Measurements from ENCODE around the gene NOS1AP.
"Not testable (repeated sequence)": the region's sequence is repeated elsewhere in the genome, so short reads cannot be mapped to it uniquely, and the experiment has no call there.

The NOS1AP gene

DNA sequence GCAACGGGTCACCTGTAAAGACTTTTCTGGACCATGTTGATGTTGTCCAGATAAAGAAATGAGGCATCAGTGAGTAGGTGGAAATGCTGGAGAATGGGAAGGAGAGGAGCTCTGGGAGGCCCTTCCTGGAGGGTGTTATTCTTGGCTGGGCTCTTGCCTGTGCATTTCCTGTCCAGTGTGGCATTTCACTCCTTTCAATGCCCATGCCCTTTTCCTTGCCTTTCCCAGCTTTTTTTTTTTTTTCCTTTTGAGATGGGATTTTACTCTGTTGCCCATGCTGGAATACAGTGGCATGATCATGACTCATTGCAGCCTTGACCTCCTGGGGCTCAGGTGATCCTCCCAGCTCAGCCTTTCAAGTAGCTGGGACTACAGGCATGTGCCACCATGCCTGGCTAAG, 11.8 kb downstream of the NOS1AP start:
- no peak overlapping the region for H3K4ac ChIP-seq (ENCODE audit: low read depth, low read length)
- no peak overlapping the region for H3K4me3 ChIP-seq (ENCODE audit: low read length)
- H3K27me3 ChIP-seq (ENCODE audit: insufficient read depth, low read length, poor library complexity) = no peaks in the 10 kb centered on the region
- H2BK15ac ChIP-seq (replicated peaks; ENCODE audit: low read depth) = no peak overlapping the region
- H3K79me2 ChIP-seq (ENCODE audit: control insufficient read depth, insufficient read depth, low read length) = peaks cover 23% of the 10 kb centered on the region
- H2BK5ac ChIP-seq (ENCODE audit: low read length) = no peak overlapping the region
- H4K5ac ChIP-seq (ENCODE audit: low read length) = no peak overlapping the region
- no peak overlapping the region for H3K4me2 ChIP-seq (ENCODE audit: low read length)
- H3K23ac ChIP-seq (ENCODE audit: low read length) = no peak overlapping the region
- H3K18ac ChIP-seq (ENCODE audit: low read length) = no peak overlapping the region
- no peaks in the 10 kb centered on the region for H3K36me3 ChIP-seq (ENCODE audit: control insufficient read depth, insufficient read depth, low read length)
- H3K79me1 ChIP-seq (ENCODE audit: low read length) = peaks cover 8% of the 10 kb centered on the region
- H2AK5ac ChIP-seq (ENCODE audit: low read length) = no peak overlapping the region
- H4K8ac ChIP-seq (ENCODE audit: low read depth, low read length) = no peak overlapping the region
- no peaks in the 10 kb centered on the region for H3K4me1 ChIP-seq (ENCODE audit: control insufficient read depth, low read depth, low read length)
- no peak overlapping the region for H3K56ac ChIP-seq (ENCODE audit: low read length)
- no peak overlapping the region for H2BK120ac ChIP-seq (ENCODE audit: low read depth, low read length)
- H3K27ac ChIP-seq (ENCODE audit: low read depth, low read length) = no peak overlapping the region
- DNase-seq = no peak
- WGBS (ENCODE audit: extremely low coverage, insufficient coverage, low lambda C conversion rate) = no CpG with 5 or more reads among the region's 1 CpG
- H3K9ac ChIP-seq (ENCODE audit: low read length) = no peak overlapping the region

GRCh38 chr1:162082080-162082479, 12.6 kb downstream of the NOS1AP start:
- not testable (repeated sequence) for H3K4me3 ChIP-seq (ENCODE audit: low read length); H3K23ac ChIP-seq (ENCODE audit: low read length); H3K4ac ChIP-seq (ENCODE audit: low read depth, low read length); H2BK15ac ChIP-seq (replicated peaks; ENCODE audit: low read depth); H3K56ac ChIP-seq (ENCODE audit: low read length); H2AK5ac ChIP-seq (ENCODE audit: low read length); H4K5ac ChIP-seq (ENCODE audit: low read length); H3K4me1 ChIP-seq (ENCODE audit: control insufficient read depth, low read depth, low read length); H3K27ac ChIP-seq (ENCODE audit: low read depth, low read length); DNase-seq; H3K79me1 ChIP-seq (ENCODE audit: low read length); H3K4me2 ChIP-seq (ENCODE audit: low read length); H2BK120ac ChIP-seq (ENCODE audit: low read depth, low read length); H3K18ac ChIP-seq (ENCODE audit: low read length); H3K36me3 ChIP-seq (ENCODE audit: control insufficient read depth, insufficient read depth, low read length); H3K9ac ChIP-seq (ENCODE audit: low read length); H2BK5ac ChIP-seq (ENCODE audit: low read length); H4K8ac ChIP-seq (ENCODE audit: low read depth, low read length); H3K27me3 ChIP-seq (ENCODE audit: insufficient read depth, low read length, poor library complexity)
- no CpG with 5 or more reads among the region's 2 CpGs for WGBS (ENCODE audit: extremely low coverage, insufficient coverage, low lambda C conversion rate)
- H3K79me2 ChIP-seq (ENCODE audit: control insufficient read depth, insufficient read depth, low read length) = peaks cover 23% of the 10 kb centered on the region

- Histone ChIP-seq H3K4me1 (ENCODE audit: control insufficient read depth, low read depth, low read length) (no peaks in the 10 kb centered on the region), H2AK5ac (ENCODE audit: low read length) (no peak overlapping the region), H2BK5ac (ENCODE audit: low read length) (no peak overlapping the region), H2BK15ac (replicated peaks; ENCODE audit: low read depth) (no peak overlapping the region), H3K79me1 (ENCODE audit: low read length) (peaks cover 10% of the 10 kb centered on the region), H2BK120ac (ENCODE audit: low read depth, low read length) (no peak overlapping the region), H3K9ac (ENCODE audit: low read length) (no peak overlapping the region), H3K27ac (ENCODE audit: low read depth, low read length) (no peak overlapping the region), H3K27me3 (ENCODE audit: insufficient read depth, low read length, poor library complexity) (no peaks in the 10 kb centered on the region), H4K8ac (ENCODE audit: low read depth, low read length) (no peak overlapping the region), H4K5ac (ENCODE audit: low read length) (no peak overlapping the region), H3K18ac (ENCODE audit: low read length) (no peak overlapping the region), H3K79me2 (ENCODE audit: control insufficient read depth, insufficient read depth, low read length) (peaks cover 19% of the 10 kb centered on the region), H3K36me3 (ENCODE audit: control insufficient read depth, insufficient read depth, low read length) (no peaks in the 10 kb centered on the region), H3K4ac (ENCODE audit: low read depth, low read length) (no peak overlapping the region), H3K23ac (ENCODE audit: low read length) (no peak overlapping the region), H3K4me2 (ENCODE audit: low read length) (no peak overlapping the region), H3K4me3 (ENCODE audit: low read length) (no peak overlapping the region), H3K56ac (ENCODE audit: low read length) (no peak overlapping the region)
- DNase-seq = no peak
- WGBS (ENCODE audit: extremely low coverage, insufficient coverage, low lambda C conversion rate) = no CpG with 5 or more reads among the region's 2 CpGs
Observed at GRCh38 chr1:162083273-162083672, 13.8 kb downstream of the NOS1AP start.

GRCh38 chr1:162085991-162086390, 16.5 kb downstream of the NOS1AP start:
- Histone ChIP-seq H2BK5ac (ENCODE audit: low read length) (no peak overlapping the region), H3K23ac (ENCODE audit: low read length) (no peak overlapping the region), H3K27me3 (ENCODE audit: insufficient read depth, low read length, poor library complexity) (no peaks in the 10 kb centered on the region), H3K4me2 (ENCODE audit: low read length) (no peak overlapping the region), H3K4me1 (ENCODE audit: control insufficient read depth, low read depth, low read length) (no peaks in the 10 kb centered on the region), H3K4me3 (ENCODE audit: low read length) (no peak overlapping the region), H3K4ac (ENCODE audit: low read depth, low read length) (no peak overlapping the region), H3K18ac (ENCODE audit: low read length) (no peak overlapping the region), H3K36me3 (ENCODE audit: control insufficient read depth, insufficient read depth, low read length) (no peaks in the 10 kb centered on the region), H2BK120ac (ENCODE audit: low read depth, low read length) (no peak overlapping the region), H3K56ac (ENCODE audit: low read length) (no peak overlapping the region), H3K27ac (ENCODE audit: low read depth, low read length) (no peak overlapping the region), H2AK5ac (ENCODE audit: low read length) (no peak overlapping the region), H3K9ac (ENCODE audit: low read length) (no peak overlapping the region), H2BK15ac (replicated peaks; ENCODE audit: low read depth) (no peak overlapping the region), H3K79me1 (ENCODE audit: low read length) (peaks cover 7% of the 10 kb centered on the region), H4K5ac (ENCODE audit: low read length) (no peak overlapping the region), H3K79me2 (ENCODE audit: control insufficient read depth, insufficient read depth, low read length) (peaks cover 17% of the 10 kb centered on the region), H4K8ac (ENCODE audit: low read depth, low read length) (no peak overlapping the region)
- no peak for DNase-seq
- WGBS (ENCODE audit: extremely low coverage, insufficient coverage, low lambda C conversion rate) = no CpG with 5 or more reads among the region's 3 CpGs

DNA sequence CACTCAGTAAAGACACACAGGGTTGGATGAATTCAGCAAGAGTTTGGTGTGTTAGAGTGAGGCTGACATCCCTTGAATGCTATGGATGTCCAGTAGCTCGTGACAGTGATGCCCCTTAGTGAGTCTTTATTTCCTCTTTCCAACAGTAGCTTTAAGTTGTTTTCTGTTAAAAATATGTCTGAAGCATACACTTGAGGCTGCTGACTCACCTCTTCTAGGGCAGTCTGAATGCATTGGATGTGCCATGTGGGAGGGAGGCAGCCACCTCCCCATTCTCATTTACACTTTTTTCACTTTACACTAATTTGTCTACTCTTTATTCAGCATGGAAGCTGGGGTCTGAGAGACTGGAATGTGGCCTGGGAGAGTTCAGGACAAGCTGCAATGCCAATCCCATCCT, 17.6 kb downstream of the NOS1AP start:
- Histone ChIP-seq H3K4ac (ENCODE audit: low read depth, low read length) (no peak overlapping the region), H3K27me3 (ENCODE audit: insufficient read depth, low read length, poor library complexity) (no peaks in the 10 kb centered on the region), H2BK120ac (ENCODE audit: low read depth, low read length) (no peak overlapping the region), H2BK15ac (replicated peaks; ENCODE audit: low read depth) (no peak overlapping the region), H3K36me3 (ENCODE audit: control insufficient read depth, insufficient read depth, low read length) (no peaks in the 10 kb centered on the region), H3K23ac (ENCODE audit: low read length) (no peak overlapping the region), H3K4me2 (ENCODE audit: low read length) (no peak overlapping the region), H3K4me3 (ENCODE audit: low read length) (no peak overlapping the region), H3K18ac (ENCODE audit: low read length) (no peak overlapping the region), H3K79me1 (ENCODE audit: low read length) (peaks cover 4% of the 10 kb centered on the region), H3K27ac (ENCODE audit: low read depth, low read length) (no peak overlapping the region), H3K4me1 (ENCODE audit: control insufficient read depth, low read depth, low read length) (peaks cover 4% of the 10 kb centered on the region), H3K9ac (ENCODE audit: low read length) (no peak overlapping the region), H4K5ac (ENCODE audit: low read length) (no peak overlapping the region), H3K79me2 (ENCODE audit: control insufficient read depth, insufficient read depth, low read length) (peaks cover 12% of the 10 kb centered on the region), H4K8ac (ENCODE audit: low read depth, low read length) (no peak overlapping the region), H2BK5ac (ENCODE audit: low read length) (no peak overlapping the region), H3K56ac (ENCODE audit: low read length) (no peak overlapping the region), H2AK5ac (ENCODE audit: low read length) (no peak overlapping the region)
- DNase-seq = no peak
- WGBS (ENCODE audit: extremely low coverage, insufficient coverage, low lambda C conversion rate) = no CpG with 5 or more reads among the region's 1 CpG

- H3K4me3 ChIP-seq (ENCODE audit: low read length) = no peak overlapping the region
- H2BK15ac ChIP-seq (replicated peaks; ENCODE audit: low read depth) = no peak overlapping the region
- H3K79me1 ChIP-seq (ENCODE audit: low read length) = peaks cover 4% of the 10 kb centered on the region
- H3K9ac ChIP-seq (ENCODE audit: low read length) = no peak overlapping the region
- H3K79me2 ChIP-seq (ENCODE audit: control insufficient read depth, insufficient read depth, low read length) = peaks cover 11% of the 10 kb centered on the region
- no peak overlapping the region for H2BK5ac ChIP-seq (ENCODE audit: low read length)
- H3K4me2 ChIP-seq (ENCODE audit: low read length) = no peak overlapping the region
- H3K23ac ChIP-seq (ENCODE audit: low read length) = no peak overlapping the region
- no peak for DNase-seq
- H4K5ac ChIP-seq (ENCODE audit: low read length) = no peak overlapping the region
- H3K27ac ChIP-seq (ENCODE audit: low read depth, low read length) = no peak overlapping the region
- H3K27me3 ChIP-seq (ENCODE audit: insufficient read depth, low read length, poor library complexity) = no peaks in the 10 kb centered on the region
- H2AK5ac ChIP-seq (ENCODE audit: low read length) = no peak overlapping the region
- peaks cover 7% of the 10 kb centered on the region for H3K4me1 ChIP-seq (ENCODE audit: control insufficient read depth, low read depth, low read length)
- H2BK120ac ChIP-seq (ENCODE audit: low read depth, low read length) = no peak overlapping the region
- no peaks in the 10 kb centered on the region for H3K36me3 ChIP-seq (ENCODE audit: control insufficient read depth, insufficient read depth, low read length)
- no CpG with 5 or more reads among the region's 1 CpG for WGBS (ENCODE audit: extremely low coverage, insufficient coverage, low lambda C conversion rate)
- no peak overlapping the region for H3K56ac ChIP-seq (ENCODE audit: low read length)
- no peak overlapping the region for H3K4ac ChIP-seq (ENCODE audit: low read depth, low read length)
- no peak overlapping the region for H4K8ac ChIP-seq (ENCODE audit: low read depth, low read length)
- H3K18ac ChIP-seq (ENCODE audit: low read length) = no peak overlapping the region
Observed at GRCh38 chr1:162087574-162087973, 18.1 kb downstream of the NOS1AP start.
